ENCODE data around the gene ZNF524.

- TF ChIP-seq RCOR1 (IDR thresholded peaks at IDR 0.05; ENCODE audit: low read depth, low read length) (no peak), POLR2A (IDR thresholded peaks at IDR 0.05; ENCODE audit: low read length) (no peak)
These were observed 52.4 kb downstream of the ZNF524 start for GRCh38 chr19:55652311-55653128.

All from A549 (cell line).